GM19043 (cell line): ENCODE data around the gene IGSF1.

ENCODE experiments used
- ATAC-seq: cut with Tn5 transposase; IDR thresholded peaks from one replicate; pipeline ENCODE4 v1.9.1; 2021; ENCODE audit warnings: low read depth; ENCODE audit not compliant: unreplicated experiment

Gene IGSF1

GRCh38 chrX:131288738-131289511 lies at the start of gene IGSF1:
TSS of gene IGSF1 (minus strand) at chrX:131289306. CDS start at chrX:131286674, 2,632 bp downstream.
- ATAC-seq, result no peak

DNA sequence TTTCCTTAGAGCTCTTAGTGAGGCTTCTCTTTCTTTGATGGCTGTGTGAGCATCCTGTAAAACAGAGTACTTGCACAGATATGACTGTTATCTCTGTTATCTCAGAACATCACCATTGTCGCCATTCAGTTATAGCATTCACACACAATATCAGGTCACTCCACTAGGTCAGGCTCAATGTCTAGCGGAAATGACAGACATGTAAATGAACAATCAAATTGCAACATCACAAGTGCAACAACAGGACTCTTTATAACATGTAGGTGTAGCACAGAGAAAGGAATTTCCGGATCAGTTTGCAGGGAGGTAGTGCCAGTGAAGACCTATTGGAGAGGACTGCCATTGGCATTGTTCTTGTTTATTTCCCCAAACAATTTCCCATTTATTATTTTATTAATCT lies 43.2 kb upstream of the IGSF1 start:
- no peak for ATAC-seq

- ATAC-seq, result no peak
These were observed 42.0 kb upstream of the IGSF1 start for GRCh38 chrX:131331152-131331551.

GRCh38 chrX:131330735-131331134 lies 41.6 kb upstream of the IGSF1 start:
- no peak for ATAC-seq

GRCh38 chrX:131322651-131323050 lies 33.5 kb upstream of the IGSF1 start:
- ATAC-seq, result no peak

- no peak for ATAC-seq
These were observed 28.2 kb upstream of the IGSF1 start for GRCh38 chrX:131317326-131317725.

- no peak for ATAC-seq
These were observed 27.2 kb upstream of the IGSF1 start for GRCh38 chrX:131316260-131316659.

GRCh38 chrX:131308980-131309379 lies 19.9 kb upstream of the IGSF1 start:
- peak; percentile 51 for ATAC-seq

DNA sequence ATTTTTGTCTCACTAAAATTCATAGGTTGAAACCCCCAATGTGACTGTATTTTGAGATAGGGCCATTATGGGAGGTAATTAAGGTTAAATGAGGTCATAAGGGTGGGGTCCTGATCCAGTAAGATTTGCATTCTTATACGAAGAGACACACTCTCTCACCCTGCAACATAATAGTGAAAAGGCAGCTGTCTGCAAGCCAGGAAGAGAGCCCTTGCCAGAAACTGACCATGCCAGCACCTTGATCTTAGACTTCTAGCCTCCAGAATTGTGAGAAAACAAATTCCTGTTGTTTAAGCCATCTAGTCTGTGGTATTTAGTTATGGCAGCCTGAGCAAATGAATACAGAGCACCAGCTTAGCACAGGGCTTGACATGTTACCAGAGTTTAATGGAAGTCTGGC lies 17.5 kb upstream of the IGSF1 start:
- no peak for ATAC-seq

DNA sequence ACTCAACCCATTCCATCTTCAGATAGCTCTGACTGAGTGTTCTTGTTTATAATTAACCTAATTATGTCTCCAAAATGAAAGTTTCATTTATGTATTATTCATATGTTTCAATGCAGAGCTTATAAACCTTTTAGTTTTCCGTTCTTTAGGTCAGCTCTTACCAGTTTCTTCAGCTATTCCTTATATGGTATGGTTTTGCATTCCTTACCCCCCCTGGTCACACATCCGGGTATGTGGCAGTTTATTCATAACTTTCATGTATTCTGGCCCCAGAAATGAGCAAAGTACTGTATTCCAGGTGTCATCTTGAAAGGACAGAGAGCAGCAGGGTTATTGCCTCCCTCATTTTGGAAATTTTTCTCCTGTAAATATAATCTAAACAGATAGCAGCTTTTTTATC lies 16.8 kb upstream of the IGSF1 start:
- ATAC-seq, result no peak

- no peak for ATAC-seq
These were observed 13.6 kb upstream of the IGSF1 start for GRCh38 chrX:131302701-131303100.

DNA sequence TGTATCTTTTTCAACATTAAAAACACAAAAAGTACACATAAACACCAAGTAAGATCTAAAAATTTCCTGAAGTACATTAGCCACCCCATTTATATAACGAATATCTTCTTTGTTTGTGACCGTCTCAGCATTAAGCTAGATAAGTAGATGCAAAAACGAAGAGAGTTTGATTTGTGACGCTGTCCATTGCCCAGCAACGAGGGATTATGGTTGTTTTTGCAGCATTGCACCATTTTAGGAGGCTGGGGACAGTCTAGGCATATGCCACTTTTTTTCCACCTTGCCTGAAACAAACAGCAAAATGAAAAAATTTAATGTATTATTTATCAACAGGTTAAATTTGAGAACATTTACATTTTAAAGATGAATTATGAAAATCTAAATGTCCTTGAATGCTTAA lies 12.0 kb upstream of the IGSF1 start:
- no peak for ATAC-seq

DNA sequence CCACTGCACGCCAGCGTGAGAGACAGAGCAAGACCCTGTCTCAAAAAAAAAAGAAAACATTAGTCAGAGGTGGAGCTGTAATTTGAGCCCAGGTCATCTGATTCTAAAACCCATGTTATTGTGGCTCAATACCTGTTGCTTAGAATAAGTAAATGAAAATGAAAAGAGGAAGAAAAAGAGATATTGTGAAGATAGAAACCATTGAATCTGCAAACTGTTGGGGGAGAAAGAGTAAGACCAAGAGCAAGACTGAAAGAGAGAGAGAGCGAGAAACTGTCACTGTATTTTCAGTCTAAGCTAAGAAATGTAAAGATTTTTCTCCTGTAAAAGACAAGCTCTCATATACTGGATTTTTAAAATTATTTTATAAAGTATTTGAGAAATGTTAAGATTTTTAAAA lies 9.7 kb upstream of the IGSF1 start:
- no peak for ATAC-seq

DNA sequence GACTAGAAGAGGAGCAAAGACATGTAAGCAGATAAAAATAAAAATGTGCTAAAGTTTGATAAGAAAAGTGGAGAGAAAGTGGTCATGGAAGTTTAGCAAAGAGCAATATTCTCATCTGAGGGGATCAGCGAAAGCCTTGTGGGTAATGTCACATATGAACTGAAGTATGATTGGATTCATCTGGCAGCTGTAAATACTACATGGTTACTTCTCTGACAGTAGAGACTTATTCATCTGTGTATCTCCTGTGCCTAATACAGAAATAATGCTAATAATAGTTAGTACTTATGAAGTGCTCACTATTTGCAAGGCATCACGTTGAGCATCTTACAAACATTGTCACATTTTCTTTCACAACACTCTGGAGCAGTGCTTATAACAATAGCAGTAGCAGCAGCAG lies 8.9 kb upstream of the IGSF1 start:
- no peak for ATAC-seq

GRCh38 chrX:131289527-131289926 lies 421 bp upstream of the IGSF1 start:
- no peak for ATAC-seq

GRCh38 chrX:131288188-131288587 lies 918 bp downstream of the IGSF1 start:
- ATAC-seq, result no peak

DNA sequence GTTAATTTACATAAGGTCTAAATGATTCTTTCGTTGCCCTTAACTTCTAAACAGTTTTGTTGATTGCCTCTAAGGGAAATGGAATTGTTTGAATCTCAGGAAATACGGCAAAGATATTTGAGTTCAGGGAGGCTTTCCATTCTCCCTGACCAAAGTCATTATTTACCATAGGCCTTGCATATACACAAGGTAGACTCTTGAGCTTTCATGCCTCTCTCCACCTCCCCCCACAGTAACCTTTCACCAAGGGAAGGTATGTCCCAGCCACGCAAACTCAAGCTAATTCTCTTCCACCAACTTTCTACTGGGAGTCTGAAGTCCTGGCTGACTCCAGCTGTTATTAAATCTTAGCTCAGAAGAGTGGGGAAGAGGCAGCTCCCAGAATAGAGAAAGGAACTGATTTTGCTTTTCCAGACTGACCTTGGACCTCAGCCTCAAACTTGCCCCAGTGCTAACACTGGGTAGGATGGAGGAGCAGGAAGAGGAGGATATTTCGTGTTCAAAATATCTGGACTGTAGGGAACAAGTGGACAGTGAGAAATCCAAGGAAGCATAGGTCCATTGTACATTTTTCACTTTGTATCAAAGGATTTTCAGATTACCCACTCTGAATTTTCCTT lies 1.4 kb downstream of the IGSF1 start:
- no peak for ATAC-seq

- no peak for ATAC-seq
These were observed 9.5 kb downstream of the IGSF1 start for GRCh38 chrX:131279617-131280016.

DNA sequence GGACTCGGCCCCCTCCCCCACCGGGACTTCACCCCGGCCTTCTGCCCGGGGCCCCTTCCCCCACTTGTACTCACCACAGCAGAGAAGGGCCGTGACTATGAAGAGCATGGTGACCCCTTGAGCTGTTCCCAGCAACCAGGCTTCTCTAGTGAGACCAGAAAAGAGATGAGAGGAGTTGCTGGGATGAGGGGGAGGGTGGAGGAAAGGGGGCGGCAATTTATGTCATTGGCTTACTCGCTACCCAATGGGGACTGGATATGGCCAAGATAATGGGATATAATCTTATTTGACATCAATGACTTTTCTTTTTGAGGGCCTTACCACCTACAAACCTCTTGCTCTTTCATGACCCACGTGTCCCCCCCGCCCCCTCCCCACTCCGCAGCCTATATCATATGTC lies 9.9 kb downstream of the IGSF1 start:
- ATAC-seq, result no peak

- ATAC-seq, result no peak
These were observed 11.5 kb downstream of the IGSF1 start for GRCh38 chrX:131277543-131278136.

GRCh38 chrX:131273011-131273410 lies 16.1 kb downstream of the IGSF1 start:
- ATAC-seq, result no peak

GRCh38 chrX:131271826-131272225 lies 17.3 kb downstream of the IGSF1 start:
- ATAC-seq, result no peak
